SHP77 treated with DMSO at 0.1 percent for 48 hours (cell line): ENCODE measurements around the gene UBL4B.
"Not testable (repeated sequence)": the region's sequence is repeated elsewhere in the genome, so short reads cannot be mapped to it uniquely, and the experiment has no call there.

ENCODE experiments used
- DNase-seq: peaks from one replicate; lab custom pipeline; 2025; lab: John Stamatoyannopoulos, UW

Gene UBL4B

GRCh38 chr1:110112143-110112542, at the start of gene UBL4B:
TSS of gene UBL4B (plus strand) at chr1:110112443. CDS start at chr1:110112535, 92 bp downstream.
- DNase-seq = no peak

- no peak for DNase-seq
Observed at GRCh38 chr1:110062612-110063011, 49.6 kb upstream of the UBL4B start.

DNA sequence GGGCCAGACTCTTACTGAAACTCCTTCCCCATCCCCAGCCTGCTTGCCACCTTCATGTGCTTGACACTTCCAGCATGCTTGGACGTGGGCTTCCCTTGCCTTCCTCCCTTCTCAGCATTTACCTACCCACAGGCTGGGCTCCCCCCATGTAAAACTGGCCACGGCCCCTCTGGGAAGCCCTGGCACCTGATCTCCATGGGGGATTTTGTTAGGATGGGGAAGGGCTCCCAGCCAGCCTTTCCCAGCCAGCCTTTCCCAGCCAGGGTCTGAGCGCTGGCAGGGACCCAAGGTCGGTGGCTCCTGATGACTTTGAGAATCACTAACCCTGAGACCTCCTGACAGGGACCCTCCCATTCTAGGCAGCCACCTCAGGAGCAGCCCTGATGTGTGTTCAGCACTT, 48.5 kb upstream of the UBL4B start:
- DNase-seq = no peak

DNA sequence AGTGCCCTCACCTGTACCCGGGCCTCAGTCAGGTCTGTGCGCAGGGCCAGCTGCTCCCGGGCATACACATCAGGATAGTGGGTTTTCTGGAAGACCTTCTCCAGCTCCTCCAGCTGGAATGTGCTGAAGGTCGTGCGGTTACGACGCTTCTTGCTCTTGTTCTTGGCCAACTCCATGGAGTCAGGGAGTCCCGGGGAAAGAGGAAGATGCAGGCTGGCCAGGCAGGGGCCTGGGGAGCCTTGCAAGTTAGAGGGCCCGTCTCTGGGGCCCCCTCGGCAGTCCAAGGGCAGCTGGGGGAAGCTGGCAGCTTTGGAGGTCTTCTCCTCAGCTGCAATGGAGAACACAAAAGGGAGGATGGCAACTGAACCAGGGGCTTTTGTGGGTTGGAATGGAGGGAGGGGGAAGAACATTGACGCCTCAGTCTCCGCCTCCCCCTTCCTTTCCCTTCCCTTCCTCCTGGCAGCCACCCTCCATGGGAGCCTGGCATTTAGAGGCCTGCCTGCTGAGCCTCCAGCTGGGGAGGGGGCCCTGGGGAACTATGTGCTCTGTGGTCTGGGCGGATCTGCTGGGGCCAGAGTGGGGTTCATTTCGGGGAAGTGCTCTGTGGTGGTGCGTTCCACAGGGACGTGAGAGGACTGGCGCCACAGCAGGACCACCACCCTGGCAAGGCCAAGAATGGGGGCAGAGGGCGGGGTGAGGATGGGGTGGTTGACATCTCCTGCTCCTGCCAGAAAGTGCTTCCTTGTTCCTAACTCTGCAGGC, 47.5 kb upstream of the UBL4B start:
- DNase-seq = no peak

DNA sequence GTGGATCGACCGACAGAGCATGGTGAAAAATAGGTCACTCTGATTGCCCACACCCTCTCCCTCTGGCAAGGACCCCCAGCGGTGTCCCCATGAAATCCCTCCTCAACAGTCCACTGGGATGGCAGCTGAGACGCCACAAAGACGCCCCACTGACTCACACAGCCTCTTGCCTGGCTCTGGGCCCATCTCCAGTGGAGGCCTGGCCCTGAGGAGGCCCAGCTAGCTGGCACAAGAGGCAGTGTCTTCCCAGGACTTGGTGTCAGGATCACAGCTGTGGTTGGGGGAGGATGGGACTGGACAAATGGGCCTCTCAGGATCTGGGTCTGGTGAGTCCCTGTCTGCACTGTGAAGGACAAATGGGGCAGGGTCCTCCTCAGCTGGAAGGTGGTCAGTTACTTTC, 46.4 kb upstream of the UBL4B start:
- DNase-seq = no peak

DNA sequence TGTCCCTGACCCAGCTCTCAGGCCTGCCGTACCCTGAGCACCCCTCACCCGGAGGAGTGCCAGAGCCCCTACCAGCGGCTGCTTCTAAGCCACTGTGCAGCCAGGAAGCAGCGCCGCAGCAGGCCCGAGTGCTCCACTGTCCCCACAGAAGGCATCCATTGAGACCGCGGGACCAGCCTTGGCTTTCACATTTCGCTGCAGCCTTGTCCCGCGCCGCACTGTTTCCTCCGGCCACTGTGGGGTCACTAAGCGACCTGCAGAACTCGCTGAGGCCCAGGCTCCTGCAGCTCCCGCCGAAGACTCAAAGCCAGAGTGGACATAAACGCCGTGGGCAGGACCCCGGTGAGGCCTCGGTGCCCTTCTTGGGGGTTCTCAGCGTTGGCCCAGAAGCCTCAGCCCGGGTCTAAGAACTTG, 44.8 kb upstream of the UBL4B start:
- DNase-seq = no peak

GRCh38 chr1:110067893-110068645, 44.2 kb upstream of the UBL4B start:
- DNase-seq = no peak

DNA sequence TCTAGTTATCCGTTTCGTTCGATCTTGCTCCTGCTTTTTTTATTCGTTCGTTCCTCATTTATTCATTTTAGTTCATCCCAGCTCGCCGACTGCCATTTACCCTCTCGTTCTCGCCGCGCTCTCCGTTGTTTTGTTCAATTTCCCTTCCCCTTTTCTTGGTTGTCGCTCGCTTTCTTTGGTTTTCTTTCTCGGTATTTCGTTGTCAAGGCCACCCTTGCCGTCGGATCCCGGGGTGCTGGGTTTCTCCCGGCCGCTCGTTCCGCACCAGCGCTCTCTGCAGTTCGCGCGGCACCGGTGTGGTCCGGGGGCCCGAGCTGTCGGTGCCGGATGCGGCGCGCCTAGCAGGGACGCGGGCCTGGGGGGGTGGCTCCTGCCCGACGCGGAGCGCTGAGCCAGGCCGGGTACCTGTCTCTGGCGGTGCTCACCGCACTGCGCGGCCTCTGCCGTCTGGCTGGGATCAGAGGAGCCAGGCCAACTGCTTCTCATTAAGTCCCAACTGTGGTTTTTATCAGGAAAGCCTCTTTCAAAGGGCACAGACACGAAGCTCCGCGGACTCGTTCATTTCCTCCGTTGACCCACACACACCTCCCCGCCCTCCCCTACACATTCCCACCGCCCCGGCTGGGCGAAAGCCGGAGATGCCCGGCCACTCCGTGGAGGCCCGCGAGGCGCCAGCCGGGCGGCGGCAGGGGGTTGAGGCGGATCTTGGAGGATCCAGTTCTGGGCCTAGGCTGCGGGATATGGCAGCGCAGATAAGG, 43.4 kb upstream of the UBL4B start:
- no peak for DNase-seq

- no peak for DNase-seq
Observed at GRCh38 chr1:110069404-110070281, 42.6 kb upstream of the UBL4B start.

- DNase-seq = no peak
Observed at GRCh38 chr1:110070282-110070669, 42.0 kb upstream of the UBL4B start.

- no peak for DNase-seq
Observed at GRCh38 chr1:110070671-110071242, 41.5 kb upstream of the UBL4B start, which contains the start of gene ALX3. TSS of gene ALX3 (minus strand) at chr1:110070672. CDS start at chr1:110070612, 60 bp downstream.

DNA sequence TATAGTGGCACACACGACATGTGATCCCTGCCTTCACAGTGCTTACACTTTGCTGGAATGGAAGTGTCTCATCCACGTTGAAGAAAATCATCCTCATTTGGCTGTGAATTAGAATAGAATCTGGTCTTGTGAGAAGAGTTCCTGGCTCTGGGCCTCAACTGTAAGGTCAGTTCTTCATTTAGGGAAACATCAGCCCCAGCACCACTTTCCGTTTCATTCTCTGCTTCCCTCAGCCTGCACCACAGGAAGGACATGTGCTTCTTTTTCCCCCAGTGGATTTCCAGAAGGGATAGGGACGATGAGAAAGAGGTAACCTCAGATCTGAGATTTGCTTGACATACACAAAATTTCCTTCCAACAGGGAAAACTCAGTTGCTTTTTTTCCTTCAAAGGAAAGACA, 38.1 kb upstream of the UBL4B start:
- no peak for DNase-seq

DNA sequence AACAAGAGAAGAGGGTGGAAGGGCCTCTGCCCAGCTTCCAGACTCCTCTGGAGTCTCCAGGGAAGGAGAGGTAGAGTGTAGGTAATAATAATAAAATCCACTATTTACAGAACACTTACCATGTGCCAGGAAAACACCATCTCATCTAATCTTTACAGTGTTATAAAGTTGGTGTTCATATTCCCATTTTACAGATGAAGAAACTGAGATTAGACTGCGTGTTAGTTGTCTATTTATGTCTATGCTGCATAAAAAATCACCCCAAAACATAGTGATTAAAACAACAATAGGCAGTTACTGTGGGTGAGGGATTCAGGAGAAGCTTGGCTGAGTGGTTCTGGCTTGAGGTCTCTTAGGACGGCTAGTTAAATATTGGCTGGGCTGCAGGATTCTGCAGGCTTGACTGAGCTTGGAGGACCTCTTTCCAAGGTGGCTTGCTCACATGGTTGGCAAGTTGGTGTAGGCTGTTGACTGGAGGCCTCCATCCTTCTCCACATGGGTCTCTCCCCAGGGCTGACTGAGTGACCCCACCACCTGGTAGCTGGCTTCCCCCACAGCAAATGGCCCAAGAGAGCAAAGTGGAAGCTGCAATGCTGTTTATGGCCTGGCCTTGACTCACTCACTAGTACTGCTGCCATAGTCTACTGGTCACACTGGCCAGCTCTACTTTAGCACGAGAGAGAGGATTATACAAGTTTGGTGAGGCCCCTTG, 35.3 kb upstream of the UBL4B start:
- no peak for DNase-seq

DNA sequence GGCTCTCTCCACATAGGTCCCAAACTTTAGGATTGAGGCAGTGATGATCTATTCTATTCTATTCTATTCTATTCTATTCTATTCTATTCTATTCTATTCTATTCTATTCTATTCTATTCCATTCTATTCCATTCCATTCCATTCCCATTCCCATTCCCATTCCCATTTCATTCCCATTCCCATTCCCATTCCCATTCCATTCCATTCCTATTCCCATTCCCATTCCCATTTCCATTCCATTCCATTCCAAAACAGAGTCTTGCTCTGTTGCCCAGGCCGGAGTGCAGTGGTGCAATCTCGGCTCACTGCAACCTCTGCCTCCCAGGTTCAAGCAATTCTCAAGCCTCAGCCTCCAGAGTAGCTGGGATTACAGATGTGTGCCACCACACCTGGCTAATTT, 32.2 kb upstream of the UBL4B start:
- DNase-seq = not testable (repeated sequence)

DNA sequence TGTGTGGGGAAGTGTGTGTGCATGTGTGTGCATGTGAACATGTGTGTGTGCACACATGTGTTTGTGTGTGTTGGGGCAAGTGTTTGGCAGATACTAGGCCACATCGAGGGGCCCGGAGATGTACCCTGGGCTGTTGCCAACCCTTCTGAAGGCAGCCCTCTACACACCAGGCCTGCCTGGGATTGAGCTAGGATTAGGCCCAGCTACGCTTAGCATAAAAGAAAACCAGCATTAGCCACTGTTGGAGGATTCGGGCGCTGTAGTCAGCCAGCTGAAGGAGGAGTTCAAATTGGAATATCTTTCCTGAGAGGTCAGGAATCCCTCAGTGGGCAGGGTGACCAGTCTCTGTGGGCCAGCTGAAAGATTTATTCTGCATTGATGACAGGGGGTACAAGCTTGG, 31.2 kb upstream of the UBL4B start:
- DNase-seq = no peak

GRCh38 chr1:110082477-110082876, 29.8 kb upstream of the UBL4B start:
- DNase-seq = no peak

- no peak for DNase-seq
Observed at GRCh38 chr1:110083061-110083865, 29.0 kb upstream of the UBL4B start.

DNA sequence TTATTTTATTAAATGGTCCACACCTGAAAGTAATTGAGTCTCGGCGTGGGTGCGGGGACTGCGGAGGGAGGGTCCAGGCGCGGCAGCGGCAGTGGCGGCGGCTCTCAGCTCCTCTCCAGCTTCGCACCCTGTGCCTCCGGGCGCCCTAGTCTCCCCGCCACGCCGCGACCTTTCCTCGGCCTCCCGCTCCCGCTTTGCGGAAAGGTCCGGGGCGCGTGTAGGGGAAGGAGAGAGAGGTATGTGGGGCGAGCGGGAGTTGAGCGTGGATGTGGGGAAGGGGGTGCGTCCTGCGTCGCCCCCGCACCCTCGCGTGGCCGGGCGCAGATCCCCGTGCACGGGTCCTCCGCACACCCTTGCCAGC, 28.4 kb upstream of the UBL4B start:
- no peak for DNase-seq

GRCh38 chr1:110084227-110085078, 27.8 kb upstream of the UBL4B start:
- DNase-seq = no peak
